Activated CD8-positive, alpha-beta memory T cell treated with anti-CD3 and anti-CD28 coated beads, Interleukin-2, amount 50 U/mL, for 24 hours (primary cell): ENCODE measurements around the gene APOL1.
"Not testable (repeated sequence)": the region's sequence is repeated elsewhere in the genome, so short reads cannot be mapped to it uniquely, and the experiment has no call there.

Experiments
- DNase-seq: peaks from one replicate; pipeline ENCODE4 v3.0.0-alpha.2; 2020; ENCODE audit errors: extremely low read depth

APOL1 gene

DNA sequence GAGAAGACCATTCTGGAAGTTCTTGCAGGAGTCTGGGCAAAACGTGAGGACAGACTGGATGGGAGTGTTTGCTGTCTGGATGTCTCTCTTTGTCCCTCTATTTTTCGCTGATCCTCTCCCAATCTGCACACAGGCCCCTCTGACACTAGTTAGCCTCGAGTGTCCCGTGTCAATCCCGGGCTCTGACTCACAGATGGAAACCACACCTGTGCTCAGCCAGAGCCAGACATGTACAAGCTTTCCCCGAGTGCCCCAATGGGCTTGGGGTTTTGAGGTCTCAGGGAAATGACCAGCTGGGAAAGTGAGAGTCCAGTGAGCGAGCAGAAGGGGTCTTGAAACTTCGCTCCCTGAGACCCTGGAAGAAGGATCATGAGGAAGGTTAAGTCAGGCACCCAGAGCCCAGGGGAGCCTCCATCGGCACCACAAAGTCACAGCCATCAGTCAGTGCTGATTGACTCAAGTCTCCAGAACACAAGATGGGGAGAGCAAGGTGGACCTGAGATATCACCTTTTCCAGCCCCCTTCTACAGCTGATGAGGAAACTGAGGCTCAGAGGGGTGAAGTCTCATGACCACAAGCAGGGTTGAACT is 27.5 kb upstream of the APOL1 start:
- no peak for DNase-seq

DNA sequence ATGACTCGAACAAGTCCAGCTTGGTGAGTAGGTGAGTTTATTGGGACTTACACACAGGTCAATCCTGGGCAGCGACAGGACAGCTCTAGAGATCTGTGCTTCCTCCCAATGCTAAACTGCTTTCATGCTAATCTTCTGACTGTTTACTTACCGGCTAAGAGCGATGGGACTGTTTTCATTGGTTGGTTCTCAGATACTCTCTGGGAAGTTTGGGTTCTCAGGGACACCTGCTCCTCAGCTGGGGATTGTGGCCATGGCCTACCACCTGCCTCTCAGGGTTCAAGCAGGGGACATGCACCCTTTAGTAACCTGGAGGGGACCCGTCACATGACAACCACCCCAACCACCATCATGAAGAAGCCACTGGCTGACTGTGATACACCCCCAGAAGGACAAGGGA is 26.7 kb upstream of the APOL1 start:
- DNase-seq, result no peak

DNA sequence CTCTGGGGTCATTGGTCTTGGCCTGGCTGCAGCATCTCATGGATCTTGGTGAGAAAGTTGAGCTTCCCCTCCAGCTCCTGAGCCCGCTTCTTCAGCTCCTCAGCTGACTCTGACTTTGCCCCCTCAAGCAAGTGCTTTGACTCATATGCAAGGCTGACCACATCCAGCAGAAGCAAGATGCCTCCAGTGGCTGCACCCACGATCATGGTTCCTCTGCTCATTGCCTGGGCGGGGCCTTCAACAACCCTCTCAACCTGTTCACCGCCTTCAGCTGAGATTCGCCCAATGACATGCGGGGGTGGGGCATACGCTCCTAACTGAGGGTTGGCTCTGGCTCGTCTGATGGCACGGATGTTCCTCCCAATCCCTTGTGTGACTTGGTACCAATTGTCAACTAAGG is 25.5 kb upstream of the APOL1 start:
- DNase-seq, result no peak

DNA sequence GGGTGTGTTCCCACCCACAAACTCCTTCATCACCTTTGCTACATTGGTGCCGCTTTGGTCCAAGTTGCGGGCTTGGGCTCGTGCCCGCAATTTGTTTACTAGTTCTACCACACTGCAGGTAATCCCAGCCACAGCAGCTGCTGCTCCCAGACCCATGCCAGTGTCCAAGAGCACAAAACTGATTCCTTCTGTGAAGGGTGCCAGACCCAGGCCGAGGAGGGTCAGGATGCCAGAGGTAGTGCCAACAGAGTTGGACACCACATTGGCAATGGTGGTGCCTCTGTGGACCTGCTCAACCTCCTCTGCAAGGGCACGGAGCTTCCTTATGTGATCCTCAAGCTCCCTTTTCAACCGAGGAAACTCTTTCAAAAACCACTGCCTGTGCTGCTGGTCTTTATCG is 25.1 kb upstream of the APOL1 start:
- no peak for DNase-seq

DNA sequence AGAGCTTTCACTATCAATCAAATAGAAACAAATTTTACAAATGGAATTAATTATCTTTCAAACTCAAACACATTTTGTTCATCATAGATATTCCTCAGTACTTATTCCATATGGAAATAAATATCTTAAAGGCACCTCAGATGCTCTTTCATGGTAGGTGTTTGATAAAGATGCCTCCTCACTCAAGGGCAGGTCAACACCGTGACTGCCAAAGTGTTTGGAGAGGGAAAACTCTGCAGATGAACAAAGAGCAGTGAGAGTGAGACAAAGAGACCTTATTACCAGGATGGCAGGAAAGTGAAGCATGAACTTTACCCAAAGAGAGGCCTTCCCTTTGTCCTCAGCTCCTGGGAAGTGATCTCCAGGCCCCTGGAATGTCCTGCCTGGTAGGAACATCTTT is 24.6 kb upstream of the APOL1 start:
- DNase-seq, result not testable (repeated sequence)

DNA sequence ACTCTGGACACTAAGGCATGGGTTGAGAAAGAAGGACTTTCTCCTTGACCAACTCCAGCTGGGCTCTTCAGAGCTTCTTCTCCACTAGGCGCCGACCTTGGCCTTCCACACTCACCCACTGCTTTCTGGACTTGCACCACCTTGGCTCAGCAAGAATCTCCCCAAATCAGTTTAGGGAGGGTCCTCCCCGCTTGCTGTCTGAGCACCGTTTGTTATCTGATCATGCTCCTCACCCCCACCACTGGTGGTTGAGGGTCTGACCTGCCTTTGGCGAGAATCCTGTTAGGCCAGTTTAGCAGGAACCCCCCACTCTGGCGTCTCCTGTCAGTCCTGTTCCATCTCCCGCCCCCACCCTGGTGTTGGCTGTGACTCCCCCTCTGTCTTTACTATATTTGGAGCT is 24.0 kb upstream of the APOL1 start:
- no peak for DNase-seq

DNA sequence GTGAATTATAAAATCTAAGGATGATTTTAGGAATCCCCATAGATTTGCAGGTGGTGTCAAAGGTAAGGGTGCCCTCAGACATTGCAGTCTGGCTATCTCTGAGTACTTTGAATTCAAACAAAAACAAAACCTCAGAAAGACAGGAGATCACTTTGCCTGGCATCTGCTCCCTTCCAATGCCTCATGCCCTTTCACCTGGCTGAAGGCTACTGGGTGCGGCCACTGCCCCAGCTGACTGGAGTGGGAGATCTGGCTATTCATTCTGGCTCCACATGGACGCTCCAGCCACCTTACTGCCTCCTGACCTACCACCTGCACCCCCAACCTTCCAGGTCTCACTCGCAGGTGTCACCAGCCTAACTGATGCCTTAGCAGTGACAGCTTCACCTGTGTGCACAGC is 23.3 kb upstream of the APOL1 start:
- not testable (repeated sequence) for DNase-seq

DNA sequence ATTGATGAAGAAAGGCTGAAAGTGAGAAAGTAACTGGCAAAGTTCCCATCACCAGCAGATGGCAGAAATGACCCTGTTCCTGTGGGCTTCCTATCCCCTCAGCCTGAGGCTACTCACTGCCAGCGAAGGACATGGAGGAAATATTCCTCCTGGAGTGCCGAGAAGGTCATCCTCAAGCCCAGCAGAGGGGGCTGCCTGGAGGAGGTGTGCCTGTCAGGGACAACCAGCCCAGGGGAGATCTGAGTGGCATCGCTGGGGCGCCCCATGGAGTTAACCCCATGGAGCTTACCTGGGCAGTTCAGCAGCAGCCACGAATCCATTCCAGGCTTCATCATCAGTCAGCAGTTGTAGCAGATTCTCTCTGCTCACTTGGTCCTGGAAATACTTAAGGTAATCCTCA is 21.9 kb upstream of the APOL1 start:
- not testable (repeated sequence) for DNase-seq

DNA sequence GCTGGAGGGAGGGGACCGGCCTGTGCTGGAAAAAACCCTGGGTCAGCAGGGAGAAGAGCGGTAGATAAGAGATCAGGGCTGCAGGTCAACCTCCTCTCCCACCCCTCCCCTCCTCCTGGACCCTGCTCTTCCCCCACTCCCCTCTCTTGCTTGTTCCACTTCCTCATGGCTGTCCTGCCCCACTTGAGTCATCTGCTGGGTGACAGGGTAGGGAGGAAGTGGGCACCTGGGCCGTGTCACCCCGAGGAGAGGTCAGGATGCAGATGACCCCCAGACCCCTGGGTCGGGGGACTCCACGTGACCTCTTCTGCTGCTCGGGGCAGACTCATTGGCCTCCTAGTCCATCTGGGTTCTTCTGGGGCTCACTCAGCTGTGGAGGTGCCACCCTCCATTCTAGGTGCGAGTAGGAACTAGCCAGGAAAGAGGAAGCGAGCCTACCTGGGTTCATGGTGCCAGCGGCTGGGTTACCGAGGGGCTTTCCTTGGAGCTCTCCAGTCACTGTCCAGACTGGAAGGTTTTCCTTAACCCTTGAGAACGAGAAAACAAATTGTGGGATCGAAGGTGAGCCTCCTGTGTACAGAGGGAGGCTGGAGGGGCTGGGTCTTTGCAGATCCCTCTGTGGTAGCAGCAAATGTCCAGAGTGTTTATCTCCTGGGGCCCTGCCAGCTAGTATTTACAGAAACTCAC is 20.1 kb upstream of the APOL1 start:
- DNase-seq, result no peak

DNA sequence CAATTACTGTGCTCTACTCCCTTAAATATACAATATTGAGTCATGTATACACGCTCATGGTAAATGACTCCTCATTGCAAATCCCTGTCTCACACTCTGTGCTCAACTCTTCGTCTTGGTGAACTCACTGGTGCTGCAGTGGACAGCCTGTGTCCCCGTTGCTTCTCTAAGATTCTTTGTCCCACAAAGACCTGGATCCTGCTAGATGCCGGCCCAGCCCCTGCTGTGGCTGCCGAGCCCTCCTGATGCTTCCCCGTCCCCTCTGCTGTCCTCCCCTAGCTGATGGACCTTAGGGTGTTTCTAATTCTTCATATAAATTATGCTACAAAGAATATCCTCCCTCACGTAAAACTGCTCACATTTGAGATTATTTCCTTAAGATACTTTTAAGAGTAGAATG is 19.1 kb upstream of the APOL1 start:
- no peak for DNase-seq

DNA sequence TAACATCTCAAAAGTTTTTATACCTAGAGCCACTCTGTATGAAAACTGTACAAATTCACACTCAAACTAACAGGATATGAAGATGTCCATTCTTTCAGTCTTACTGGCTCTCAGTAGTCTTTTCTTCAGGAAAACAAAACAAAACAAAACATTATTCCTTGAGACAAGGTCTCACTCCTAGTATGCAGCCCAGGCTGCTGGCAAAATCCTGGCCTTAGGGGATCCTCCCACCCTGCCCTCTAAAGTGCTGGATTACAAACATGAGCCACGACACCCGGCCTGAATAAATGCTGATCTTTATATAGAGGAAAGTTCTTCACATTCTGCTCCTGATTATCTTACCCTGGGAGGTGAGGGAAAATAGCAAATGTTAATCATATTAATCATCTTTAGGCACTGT is 18.7 kb upstream of the APOL1 start:
- DNase-seq, result no peak

DNA sequence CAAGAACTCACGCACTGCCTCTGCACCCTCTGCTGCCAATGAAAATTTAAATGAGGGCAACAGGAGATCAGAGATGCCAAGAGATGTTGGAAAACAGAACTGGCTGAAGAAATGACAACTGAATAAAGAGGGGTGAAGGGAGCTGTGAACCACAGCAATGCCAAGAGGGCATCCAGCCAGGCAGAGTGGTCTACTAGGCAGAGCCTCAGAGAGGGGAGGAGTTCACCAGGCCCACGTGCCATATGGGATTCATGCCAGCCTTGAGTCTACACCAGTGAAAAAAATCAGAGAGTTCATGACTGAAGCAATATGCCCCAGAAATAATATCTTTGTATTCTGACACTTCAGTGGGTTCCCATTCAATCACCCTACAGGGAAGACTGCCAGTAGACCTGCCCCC is 18.0 kb upstream of the APOL1 start:
- DNase-seq, result no peak

DNA sequence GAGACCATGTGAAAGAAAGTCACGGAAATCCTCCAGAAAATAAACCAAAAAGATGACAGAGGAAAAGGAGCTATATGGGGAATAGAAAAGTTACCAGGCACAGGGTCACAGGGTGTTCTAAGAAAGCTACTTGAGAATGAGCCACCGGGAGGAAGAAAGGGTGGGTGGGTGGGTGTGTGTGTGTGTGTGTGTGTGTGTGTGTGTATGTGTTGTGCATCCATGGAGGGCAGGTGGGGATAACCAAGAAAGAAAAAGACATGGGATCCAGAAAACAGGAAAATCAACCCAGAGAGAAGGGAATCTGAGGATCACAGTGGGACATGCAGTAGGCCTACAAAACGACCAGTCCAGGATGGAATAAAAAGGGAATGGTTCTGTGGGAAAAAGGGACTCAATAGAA is 17.3 kb upstream of the APOL1 start:
- DNase-seq, result no peak

DNA sequence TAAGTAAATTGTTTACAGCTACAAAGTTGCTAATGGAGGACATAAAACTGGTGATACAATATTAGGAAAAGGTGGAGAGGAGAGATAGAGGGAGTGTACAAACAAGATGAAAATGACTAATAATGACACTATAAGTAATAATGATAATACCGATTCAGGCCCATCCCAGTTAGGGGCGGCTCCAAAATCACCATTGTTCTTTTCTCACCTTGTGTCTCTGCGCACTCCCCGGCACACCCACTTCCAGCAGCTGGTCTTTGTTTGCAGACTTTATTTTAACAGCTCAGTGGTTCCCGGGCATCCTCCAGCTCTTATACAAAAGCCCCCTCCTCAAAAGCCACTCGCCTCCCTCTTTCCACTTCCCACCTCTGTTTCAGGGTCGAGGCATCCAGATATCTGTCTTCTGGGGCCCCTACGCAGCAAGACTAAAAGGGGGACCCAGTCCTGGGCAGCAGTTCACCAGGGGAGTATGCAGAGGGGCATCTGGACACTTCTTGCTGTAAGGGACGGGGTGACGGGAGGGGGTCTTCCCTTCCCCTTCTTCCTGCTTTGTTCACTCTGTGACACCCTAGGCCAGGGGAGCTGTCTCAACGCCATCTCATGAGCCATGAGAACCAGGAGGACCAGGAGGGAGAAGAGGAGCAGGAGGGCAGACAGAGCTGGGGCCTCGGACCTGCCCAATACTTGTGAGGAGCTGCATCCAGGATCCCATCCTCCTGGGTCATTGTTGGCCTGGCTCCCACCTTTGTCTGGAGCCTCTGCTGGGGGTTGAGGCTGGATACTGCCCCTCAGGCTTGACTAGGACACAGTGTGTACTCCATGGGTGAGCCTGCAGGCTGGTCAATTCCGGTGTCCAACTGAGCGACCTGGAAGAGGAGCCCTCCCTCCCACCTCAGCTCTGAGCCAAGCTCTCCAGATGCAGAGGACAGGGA is 16.3 kb upstream of the APOL1 start:
- no peak for DNase-seq

DNA sequence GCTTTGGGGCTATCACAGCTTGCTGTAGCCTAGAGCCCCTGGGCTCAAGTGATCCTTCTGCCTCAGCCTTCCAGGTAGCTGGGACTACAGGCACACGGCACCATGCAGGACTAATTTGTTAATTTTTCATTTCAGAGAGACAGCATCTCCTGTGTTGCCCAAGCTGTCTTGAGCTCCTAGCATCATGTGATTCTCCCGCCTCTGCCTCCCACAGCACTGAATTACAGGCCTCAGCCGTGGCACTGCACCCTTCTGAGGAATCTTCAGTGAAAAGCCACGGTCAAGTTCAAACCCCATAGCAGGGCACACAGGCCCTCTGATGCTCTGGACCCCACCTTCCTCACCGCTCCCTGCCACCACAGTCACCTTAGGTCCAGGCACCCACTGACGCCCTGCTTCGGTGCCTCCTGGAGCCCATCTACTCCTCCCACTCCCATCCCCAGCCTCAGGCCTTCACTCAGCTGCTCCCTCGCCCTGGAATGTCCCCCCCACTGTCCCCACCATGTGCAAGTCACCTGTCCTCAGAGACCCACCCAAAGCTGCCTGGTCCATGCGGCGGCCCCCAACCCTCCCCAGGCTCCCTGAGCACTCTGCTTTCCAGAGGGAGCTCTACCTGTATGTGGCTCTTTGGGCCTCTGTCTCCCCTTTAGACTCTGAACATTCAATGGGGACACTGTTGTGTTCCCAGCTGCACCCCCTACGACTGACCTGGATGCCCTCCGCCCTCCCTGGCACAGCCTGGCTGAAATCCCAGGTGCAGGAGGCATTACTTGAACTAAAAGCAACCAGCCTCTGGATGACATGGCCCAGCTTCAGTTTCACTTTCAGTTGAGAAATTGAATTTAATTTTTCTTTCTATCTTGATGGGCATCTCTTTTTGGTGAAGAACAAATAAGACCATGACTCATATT is 15.2 kb upstream of the APOL1 start:
- DNase-seq, result no peak

DNA sequence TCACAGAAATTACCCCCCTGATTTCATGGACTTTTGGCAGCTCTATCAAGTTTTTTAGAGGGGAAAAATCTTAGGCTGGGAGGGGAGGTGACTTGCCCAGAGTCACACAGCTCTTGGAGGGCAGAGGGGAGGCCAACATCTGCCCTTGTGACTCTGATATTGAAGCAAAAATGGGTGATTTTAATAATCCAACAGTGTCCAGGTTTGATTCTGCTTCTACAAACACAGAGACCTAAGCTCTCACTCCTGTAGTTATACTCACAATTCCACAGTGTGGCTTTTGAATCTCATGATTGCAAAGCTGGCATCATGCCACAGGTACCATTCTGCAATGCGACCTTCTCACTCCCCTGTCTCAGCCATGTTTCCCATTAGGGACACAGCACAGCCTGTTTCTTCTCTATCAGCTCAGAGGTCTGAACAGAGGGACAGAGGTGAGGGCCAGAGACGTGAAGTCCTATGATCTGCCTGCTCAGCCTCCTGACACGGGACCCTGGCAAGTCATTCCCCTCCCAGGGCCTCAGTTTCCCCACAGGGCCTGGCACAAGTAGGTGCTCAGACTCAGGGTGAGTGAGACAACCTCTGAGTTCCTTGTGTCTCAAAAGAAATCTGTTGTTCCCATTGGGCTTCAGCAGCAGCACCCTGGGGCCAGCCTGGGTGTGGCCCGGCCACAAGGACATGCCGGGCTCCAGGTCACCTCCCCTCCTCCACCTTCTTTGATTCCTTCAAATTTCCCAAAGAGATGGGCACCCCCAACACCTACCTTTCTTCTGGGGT is 14.4 kb upstream of the APOL1 start:
- no peak for DNase-seq

DNA sequence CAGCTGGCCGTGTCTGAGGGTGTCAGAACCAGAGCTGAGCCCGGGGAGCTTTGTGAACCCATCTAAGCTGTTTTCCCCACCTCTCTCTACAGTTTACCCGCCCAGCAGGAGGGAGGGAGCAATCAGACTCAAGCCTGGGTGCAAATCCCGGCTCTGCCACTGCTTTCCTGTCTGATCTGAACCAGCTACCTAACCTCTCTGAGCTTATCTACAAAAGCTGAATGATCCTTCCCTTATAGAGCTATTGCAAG is 13.9 kb upstream of the APOL1 start:
- DNase-seq, result no peak

DNA sequence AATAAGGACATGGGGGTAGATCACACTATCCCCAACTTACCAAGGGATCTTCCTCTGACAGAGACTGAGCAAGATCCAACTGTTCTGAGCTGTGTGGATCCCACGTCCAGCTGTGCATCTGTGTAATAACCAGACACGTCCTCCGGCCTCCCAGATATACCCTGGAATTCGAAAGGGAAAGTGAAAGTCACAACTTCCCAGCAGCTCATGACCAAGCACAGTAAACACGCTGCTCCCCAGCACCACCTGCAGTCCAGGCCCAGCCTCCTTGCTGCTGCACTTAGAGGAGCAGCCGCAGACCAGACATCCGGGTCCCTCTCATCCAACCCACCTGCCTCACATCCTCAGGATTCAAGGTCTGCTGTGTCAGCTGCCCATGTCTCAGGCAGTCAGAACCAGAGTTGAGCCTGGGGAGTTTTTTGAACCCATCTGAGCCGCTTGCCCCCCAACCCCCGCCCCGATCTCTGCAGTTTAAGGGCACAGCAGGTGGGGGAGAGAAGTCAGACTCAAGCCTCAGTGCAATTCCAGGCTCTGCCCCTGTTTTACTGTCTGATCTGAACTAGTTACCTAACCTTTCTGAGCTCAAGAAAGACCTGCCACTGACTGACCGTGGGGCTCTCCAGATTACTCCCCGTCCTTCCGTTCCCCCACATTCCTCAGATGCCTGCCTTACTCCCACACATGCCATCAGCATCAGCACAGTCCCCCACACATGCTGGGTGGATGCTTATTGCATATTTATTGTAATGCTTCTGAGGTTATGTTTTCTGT is 13.3 kb upstream of the APOL1 start, which contains the start of gene APOL2:
TSS of gene APOL2 (minus strand) at position 127 of the 771 bp plus-strand sequence. CDS start 6,365 bp downstream, outside the sequence.
- DNase-seq, result peak; percentile 60

DNA sequence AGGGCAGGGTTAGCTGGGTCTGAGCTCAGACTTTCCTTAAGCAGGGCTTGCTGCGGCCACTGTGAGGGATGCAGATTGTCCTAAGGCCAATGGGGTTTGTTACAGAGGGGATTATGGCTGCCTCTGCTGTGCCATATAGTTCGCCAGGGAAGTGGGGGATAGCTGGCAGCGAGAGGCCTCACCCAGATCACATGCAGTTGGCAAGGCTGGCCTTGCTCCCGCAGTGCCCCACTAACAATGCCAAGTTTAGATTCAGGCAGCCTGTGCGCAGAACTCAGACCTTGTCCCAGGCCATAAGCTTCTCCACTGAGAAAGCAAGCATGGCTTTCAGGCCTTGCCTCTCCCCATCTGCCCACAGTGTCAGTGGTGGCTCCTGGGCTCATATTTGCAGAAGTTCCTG is 8.9 kb upstream of the APOL1 start:
- DNase-seq, result no peak
